ENCODE measurements around the gene TRMT112. TPM values are rescaled to one million over a fixed set of nuclear protein-coding genes. Genes with fewer than 3 reads are reported as not detected.
A peak's percentile ranks its signal among the peaks of the same experiment; 100 is the strongest.

TRMT112 gene
- total RNA-seq, 1 donor from 2014 or later, result 587 TPM

DNA sequence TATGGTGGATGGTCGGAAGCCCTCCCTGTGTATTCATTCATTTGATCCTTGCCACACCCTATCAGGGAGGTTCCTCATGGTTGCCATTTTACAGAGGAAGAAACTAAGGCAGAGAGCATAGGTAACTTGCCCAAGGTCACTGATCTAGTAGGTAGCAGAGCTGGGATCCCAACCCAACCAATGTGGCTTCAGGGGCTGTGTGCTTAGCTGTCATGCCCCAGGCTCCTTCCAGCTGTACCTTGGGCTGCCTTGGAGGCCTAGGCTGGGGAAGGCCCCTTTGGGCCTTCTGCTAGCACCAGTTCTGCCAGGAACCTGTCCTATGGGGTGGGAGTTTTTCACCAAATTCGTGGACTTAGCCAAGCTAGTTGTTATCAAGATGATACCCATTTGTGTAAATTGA, 41.5 kb downstream of the TRMT112 start:
- no peak overlapping the region for H3K4me3 ChIP-seq (ENCODE audit: low read depth, low read length)
- FAIRE-seq, result no peak

DNA sequence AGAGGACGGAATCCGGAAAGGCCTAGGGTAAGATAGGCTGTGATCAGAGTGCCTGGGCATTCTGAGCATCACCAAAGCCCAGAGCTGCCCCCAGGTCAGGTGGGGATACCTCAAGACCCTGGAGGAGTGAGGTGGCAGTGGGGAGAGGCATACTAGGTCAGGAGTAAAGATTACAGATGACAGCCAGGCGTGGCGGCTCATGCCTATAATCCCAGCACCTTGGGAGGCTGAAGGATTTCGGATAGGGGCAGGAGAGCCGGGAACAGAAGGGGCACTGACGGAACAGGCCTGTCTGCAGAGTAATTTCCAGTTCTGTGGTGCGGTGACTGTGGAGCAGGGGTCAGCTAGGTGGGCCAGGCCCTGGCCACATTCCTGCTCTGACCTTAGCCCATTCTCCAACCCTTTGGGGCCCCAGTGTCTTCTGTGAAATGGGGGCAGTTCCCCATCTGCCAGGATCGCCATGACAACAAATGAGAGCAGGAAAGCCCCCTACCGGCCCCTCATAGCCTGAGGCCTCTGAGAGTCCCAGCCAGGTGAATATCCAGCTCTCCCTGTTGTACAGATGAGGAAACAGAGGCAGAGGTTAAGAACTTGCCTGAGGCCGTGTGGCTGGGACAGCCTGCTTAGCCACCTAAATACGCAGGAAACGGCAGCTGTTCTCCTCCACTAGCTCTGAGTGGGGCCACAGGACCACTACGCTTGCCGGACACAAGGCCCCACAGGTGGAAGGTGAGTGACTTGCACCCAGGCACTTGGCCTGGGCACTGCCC, 42.1 kb downstream of the TRMT112 start:
- no peak overlapping the region for H3K4me3 ChIP-seq (ENCODE audit: low read depth, low read length)
- peaks cover 10% of the 10 kb centered on the region for H3K36me3 ChIP-seq (ENCODE audit: control insufficient read depth, insufficient read depth, low read length)
- FAIRE-seq (no peak), DNase-seq (ENCODE audit: low read depth) (no peak)
- TF ChIP-seq, protein P1, sequence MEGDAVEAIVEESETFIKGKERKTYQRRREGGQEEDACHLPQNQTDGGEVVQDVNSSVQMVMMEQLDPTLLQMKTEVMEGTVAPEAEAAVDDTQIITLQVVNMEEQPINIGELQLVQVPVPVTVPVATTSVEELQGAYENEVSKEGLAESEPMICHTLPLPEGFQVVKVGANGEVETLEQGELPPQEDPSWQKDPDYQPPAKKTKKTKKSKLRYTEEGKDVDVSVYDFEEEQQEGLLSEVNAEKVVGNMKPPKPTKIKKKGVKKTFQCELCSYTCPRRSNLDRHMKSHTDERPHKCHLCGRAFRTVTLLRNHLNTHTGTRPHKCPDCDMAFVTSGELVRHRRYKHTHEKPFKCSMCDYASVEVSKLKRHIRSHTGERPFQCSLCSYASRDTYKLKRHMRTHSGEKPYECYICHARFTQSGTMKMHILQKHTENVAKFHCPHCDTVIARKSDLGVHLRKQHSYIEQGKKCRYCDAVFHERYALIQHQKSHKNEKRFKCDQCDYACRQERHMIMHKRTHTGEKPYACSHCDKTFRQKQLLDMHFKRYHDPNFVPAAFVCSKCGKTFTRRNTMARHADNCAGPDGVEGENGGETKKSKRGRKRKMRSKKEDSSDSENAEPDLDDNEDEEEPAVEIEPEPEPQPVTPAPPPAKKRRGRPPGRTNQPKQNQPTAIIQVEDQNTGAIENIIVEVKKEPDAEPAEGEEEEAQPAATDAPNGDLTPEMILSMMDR (IDR thresholded peaks at IDR 0.05; ENCODE audit: insufficient read depth, low read length, severe bottlenecking), result no peak
- no peaks in the 10 kb centered on the region for H3K27me3 ChIP-seq (ENCODE audit: control insufficient read depth, insufficient read depth, low read length)

More for the DNA sequence above, 41.5 kb downstream of the TRMT112 start:
- TF ChIP-seq, protein P1 (IDR thresholded peaks at IDR 0.05; ENCODE audit: insufficient read depth, low read length, severe bottlenecking), result no peak
- H3K36me3 ChIP-seq (ENCODE audit: control insufficient read depth, insufficient read depth, low read length), result peaks cover 10% of the 10 kb centered on the region
- no peak for DNase-seq (ENCODE audit: low read depth)
- no peaks in the 10 kb centered on the region for H3K27me3 ChIP-seq (ENCODE audit: control insufficient read depth, insufficient read depth, low read length)

DNA sequence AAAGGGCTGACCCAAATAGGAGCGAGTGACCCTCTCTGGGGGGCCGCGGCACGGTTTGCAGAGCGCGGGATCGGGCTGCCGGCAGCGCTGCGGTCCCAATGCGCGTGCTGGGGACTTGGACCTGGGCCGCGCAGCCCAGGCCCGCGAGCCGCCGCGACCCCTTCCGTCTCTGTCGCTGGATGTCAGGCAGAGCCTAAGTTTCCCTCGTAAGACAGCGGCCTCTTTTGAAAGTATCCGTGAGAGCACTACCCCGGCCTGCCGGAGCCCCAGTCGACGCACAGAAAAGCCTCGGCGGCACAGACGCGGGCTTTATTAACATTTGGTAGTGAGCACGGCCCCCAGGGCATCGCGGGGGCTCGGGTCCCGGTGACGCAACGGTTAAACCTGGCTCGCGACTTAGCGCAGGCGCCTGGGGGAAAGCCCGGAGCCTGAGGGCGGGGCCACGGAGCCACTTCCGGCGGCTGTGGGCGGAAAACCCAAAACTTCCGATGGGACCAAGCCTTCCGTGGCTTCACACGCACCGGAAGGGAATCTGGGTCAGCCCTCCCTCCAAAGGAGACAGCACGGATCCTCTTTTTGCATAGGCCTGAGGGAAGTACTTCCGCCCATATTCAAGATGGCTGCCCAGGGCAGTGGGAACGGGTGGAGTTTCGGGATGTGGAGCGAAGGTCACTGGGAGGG, 47.7 kb downstream of the TRMT112 start:
- Histone ChIP-seq H3K36me3 (ENCODE audit: control insufficient read depth, insufficient read depth, low read length) (peaks cover 16% of the 10 kb centered on the region), H3K4me3 (ENCODE audit: low read depth, low read length) (peak overlapping the region; percentile 73), H3K27me3 (ENCODE audit: control insufficient read depth, insufficient read depth, low read length) (no peaks in the 10 kb centered on the region)
- FAIRE-seq (no peak), DNase-seq (ENCODE audit: low read depth) (peak; percentile 98)
- TF ChIP-seq, protein P1 (IDR thresholded peaks at IDR 0.05; ENCODE audit: insufficient read depth, low read length, severe bottlenecking), result peak; percentile 10

DNA sequence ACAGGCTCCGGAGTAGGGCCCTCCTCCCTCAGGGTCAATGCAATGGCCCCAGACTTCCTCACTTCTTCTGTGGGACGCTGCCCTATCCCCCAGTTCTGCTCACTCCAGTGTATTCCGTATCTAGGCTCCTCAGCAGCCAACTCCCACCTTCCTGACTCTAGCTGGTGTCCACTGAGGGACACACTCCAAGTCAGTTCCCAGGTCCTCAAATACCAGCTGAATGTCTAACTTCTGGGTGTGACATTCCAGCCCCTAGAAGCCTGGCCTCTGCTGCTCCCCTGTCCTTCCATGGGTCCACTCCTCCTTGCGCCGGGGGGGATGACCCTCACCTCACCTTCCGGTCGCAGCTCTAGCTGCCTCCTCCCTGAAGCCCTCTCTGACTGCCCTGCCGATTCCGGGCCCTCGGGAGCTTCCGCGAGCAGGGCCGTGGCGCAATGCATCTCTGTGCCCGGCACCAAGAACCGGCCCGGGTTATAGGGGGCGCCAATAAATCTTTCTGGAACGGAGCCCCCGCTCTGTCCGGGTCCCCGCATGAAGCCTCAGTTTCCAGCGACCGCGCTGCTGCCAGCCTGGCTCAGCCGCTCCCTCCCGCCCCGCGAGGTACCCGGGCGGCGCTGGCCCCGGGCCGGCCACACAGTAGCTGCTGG, 48.3 kb downstream of the TRMT112 start:
- DNase-seq (ENCODE audit: low read depth), result peak; percentile 25
- H3K27me3 ChIP-seq (ENCODE audit: control insufficient read depth, insufficient read depth, low read length), result no peaks in the 10 kb centered on the region
- TF ChIP-seq, protein P1 (IDR thresholded peaks at IDR 0.05; ENCODE audit: insufficient read depth, low read length, severe bottlenecking), result no peak
- H3K36me3 ChIP-seq (ENCODE audit: control insufficient read depth, insufficient read depth, low read length), result peaks cover 22% of the 10 kb centered on the region
- no peak for FAIRE-seq
- peak overlapping the region; percentile 58 for H3K4me3 ChIP-seq (ENCODE audit: low read depth, low read length)

DNA sequence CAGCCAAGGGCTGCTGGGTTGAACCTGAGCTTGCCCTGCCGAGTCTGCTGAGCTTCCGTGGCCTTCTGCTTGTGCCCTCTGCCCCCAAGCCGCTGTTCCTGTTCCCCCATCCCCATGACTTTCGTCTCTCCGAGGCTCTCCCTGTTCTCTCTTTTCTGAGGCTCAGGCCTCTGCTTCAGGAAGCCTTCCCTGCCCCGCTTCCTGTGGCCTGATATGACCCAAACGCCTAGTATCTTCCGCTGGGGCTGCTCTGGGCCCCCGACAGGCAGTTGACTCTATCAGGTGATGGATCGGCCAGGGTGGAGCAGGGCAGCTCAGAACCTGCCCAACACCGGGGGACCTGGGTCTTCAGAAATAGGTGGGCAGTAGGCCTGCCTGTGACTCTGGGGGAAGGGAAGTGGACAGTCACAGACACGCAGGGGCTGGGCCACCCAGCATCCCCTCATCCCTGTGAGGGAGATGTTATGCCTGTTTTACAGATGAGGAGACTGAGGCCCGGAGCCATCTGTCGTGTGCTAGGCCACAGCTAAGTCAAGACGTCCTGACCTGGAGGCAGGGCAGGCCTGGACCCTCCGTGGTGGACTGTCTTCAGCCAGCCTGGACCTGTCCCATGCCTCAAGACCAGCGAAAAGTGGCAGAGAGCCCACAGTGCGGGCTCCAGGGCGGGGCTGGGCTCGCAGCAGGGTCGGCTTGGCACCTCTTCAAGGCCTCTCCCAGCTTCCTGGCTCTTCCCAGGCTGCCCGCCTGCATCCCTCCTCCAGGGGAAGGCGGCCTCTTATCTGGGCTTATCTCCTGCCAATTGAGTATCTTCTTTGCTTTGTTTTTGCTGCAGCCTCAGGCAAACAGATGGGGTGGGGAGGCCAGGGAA, 49.1 kb downstream of the TRMT112 start:
- Histone ChIP-seq H3K27me3 (ENCODE audit: control insufficient read depth, insufficient read depth, low read length) (no peaks in the 10 kb centered on the region), H3K4me3 (ENCODE audit: low read depth, low read length) (no peak overlapping the region), H3K36me3 (ENCODE audit: control insufficient read depth, insufficient read depth, low read length) (peaks cover 29% of the 10 kb centered on the region)
- DNase-seq (ENCODE audit: low read depth), result peak; percentile 32
- TF ChIP-seq, protein P1 (IDR thresholded peaks at IDR 0.05; ENCODE audit: insufficient read depth, low read length, severe bottlenecking), result no peak
- no peak for FAIRE-seq

All from bronchial epithelial cell (primary cell).